Measurements from ENCODE around the gene ANKH. TPM values are rescaled to one million over a fixed set of nuclear protein-coding genes. Genes with fewer than 3 reads are reported as not detected.

The ANKH gene
- polyA plus RNA-seq, 2 of the 4 experiments (the other 2 are of a cell fraction), result 11.7 to 17.3 TPM

- Histone ChIP-seq H3K4me3 (no peak overlapping the region), H3K4me1 (peaks cover 6% of the 10 kb centered on the region; the same call in 1 of the 3 replicates), H3K4me2 (no peak overlapping the region), H3K27ac (no peak overlapping the region), H3K9me3 (no peaks in the 10 kb centered on the region)
- DNase-seq (ENCODE audit: low read depth in 1 of 2, low spot score in 1 of 2) (no peak), FAIRE-seq (no peak), ATAC-seq (no peak)
- ChIA-PET CTCF (no interaction called here), POLR2A (no interaction called here)
- WGBS (ENCODE audit: missing lambda C conversion rate), result 92% methylated on average over 8 of the region's 8 CpGs
- TF ChIP-seq HOXB13 (CRISPR knock-in tag; IDR thresholded peaks at IDR 0.05; ENCODE audit: low read depth), result no peak
- no peak for TF ChIP-seq FOSL2 (IDR thresholded peaks at IDR 0.05)
- no peak for TF ChIP-seq FOSL2 (CRISPR knock-in tag; IDR thresholded peaks at IDR 0.05)
- no peak for TF ChIP-seq E2F6 (IDR thresholded peaks at IDR 0.05; ENCODE audit: borderline replicate concordance, low read depth)
- TF ChIP-seq HOXB5 (CRISPR knock-in tag; IDR thresholded peaks at IDR 0.05), result no peak
- no peak for TF ChIP-seq CHD2 (IDR thresholded peaks at IDR 0.05; ENCODE audit: low read length, partially characterized antibody)
- no peak for TF ChIP-seq NR3C1 (IDR thresholded peaks at IDR 0.05)
- no peak for TF ChIP-seq CHD4 (IDR thresholded peaks at IDR 0.05; ENCODE audit: borderline replicate concordance)
- TF ChIP-seq EP300 (IDR thresholded peaks at IDR 0.05), result no peak
- TF ChIP-seq CTCF (IDR thresholded peaks at IDR 0.05), result no peak
- TF ChIP-seq POLR2AphosphoS2 (conservative IDR thresholded peaks at IDR 0.05; ENCODE audit: low read length), result no peak
- no peak for TF ChIP-seq REST (IDR thresholded peaks at IDR 0.05)
- TF ChIP-seq RNF2 (IDR thresholded peaks at IDR 0.05; ENCODE audit: borderline replicate concordance, low read depth), result no peak
- TF ChIP-seq MYC (IDR thresholded peaks at IDR 0.05; ENCODE audit: borderline replicate concordance, low read length), result no peak
- TF ChIP-seq PBX3 (IDR thresholded peaks at IDR 0.05), result no peak
- TF ChIP-seq RCOR1 (IDR thresholded peaks at IDR 0.05; ENCODE audit: low read depth, low read length), result no peak
These were observed 171.7 kb downstream of the ANKH start for GRCh38 chr5:14699807-14700400.

- peaks cover 6% of the 10 kb centered on the region; the same call in 1 of the 3 replicates for H3K4me1 ChIP-seq
- DNase-seq (ENCODE audit: low read depth in 1 of 2, low spot score in 1 of 2) (no peak), ATAC-seq (no peak), FAIRE-seq (no peak)
- no peak overlapping the region for H3K4me3 ChIP-seq
- no peak overlapping the region for H3K27ac ChIP-seq
- TF ChIP-seq JUN (IDR thresholded peaks at IDR 0.05), result no peak
- TF ChIP-seq REST (IDR thresholded peaks at IDR 0.05), result no peak
- no peak for TF ChIP-seq CHD2 (IDR thresholded peaks at IDR 0.05; ENCODE audit: low read length, partially characterized antibody)
- TF ChIP-seq SREBF2 (IDR thresholded peaks at IDR 0.05), result no peak
- TF ChIP-seq BCL3 (IDR thresholded peaks at IDR 0.05), result no peak
- no peak for TF ChIP-seq ZFP36 (IDR thresholded peaks at IDR 0.05; ENCODE audit: borderline replicate concordance, partially characterized antibody)
- no peak for TF ChIP-seq CTCF (IDR thresholded peaks at IDR 0.05)
- no peak for TF ChIP-seq HES2 (IDR thresholded peaks at IDR 0.05)
- WGBS (ENCODE audit: missing lambda C conversion rate), result 93% methylated on average over 2 of the region's 2 CpGs
- H3K9me3 ChIP-seq, result no peaks in the 10 kb centered on the region
- no peak overlapping the region for H3K4me2 ChIP-seq
- POLR2A ChIA-PET, result no interaction called here
- CTCF ChIA-PET, result no interaction called here
These were observed 172.4 kb downstream of the ANKH start for GRCh38 chr5:14699159-14699558.
